Head of caudate nucleus (tissue), 42 donors: ENCODE measurements around the gene FAM107B.

Experiments used
- DNase-seq, 42 donors: peaks; one replicate each; pipeline versions ENCODE4 v3.0.0 to v3.0.0-alpha.2; 2020 to 2021; ENCODE audit warnings: mixed read lengths in 7 of 42
- intact Hi-C: fragments of 100-400 bp; cut with DNase I; formaldehyde crosslinking; loops from one replicate; pipeline ENCODE4 v1.15.0; 2022

FAM107B gene

GRCh38 chr10:14508725-14509124 lies 266.0 kb downstream of the FAM107B start:
- intact Hi-C loops: no loop called here

GRCh38 chr10:14507781-14508180 lies 266.9 kb downstream of the FAM107B start:
- intact Hi-C loops: no loop called here
- no peak for DNase-seq

More at GRCh38 chr10:14508725-14509124, 266.0 kb downstream of the FAM107B start:
- DNase-seq: no peak

- intact Hi-C loops: no loop called here
- no peak for DNase-seq
Observed at GRCh38 chr10:14507176-14507575, 267.5 kb downstream of the FAM107B start.

GRCh38 chr10:14502431-14502830 lies 272.3 kb downstream of the FAM107B start:
- intact Hi-C loops: no loop called here
- DNase-seq: no peak

GRCh38 chr10:14500172-14500765 lies 274.4 kb downstream of the FAM107B start:
- intact Hi-C loops: no loop called here
- no peak for DNase-seq

GRCh38 chr10:14499601-14499904 lies 275.1 kb downstream of the FAM107B start:
- intact Hi-C loops: loop anchor here (10.0 kb wide), 1 partner anchor 325 kb away; no protein-coding TSS in a partner anchor
- DNase-seq: no peak

GRCh38 chr10:14498326-14498725 lies 276.4 kb downstream of the FAM107B start:
- DNase-seq: no peak
- intact Hi-C loops: loop anchor here (10.0 kb wide), 1 partner anchor 326 kb away; no protein-coding TSS in a partner anchor

GRCh38 chr10:14491811-14492210 lies 282.9 kb downstream of the FAM107B start:
- intact Hi-C loops: loop anchor here (10.0 kb wide), 1 partner anchor 333 kb away; no protein-coding TSS in a partner anchor
- no peak for DNase-seq

- intact Hi-C loops: loop anchor here (10.0 kb wide), 1 partner anchor 335 kb away; no protein-coding TSS in a partner anchor
- DNase-seq: peak in 1 of 42 donors; percentile 22
Observed at GRCh38 chr10:14489522-14490177, 285.0 kb downstream of the FAM107B start.

- peak in 8 of 42 donors; percentile 19 to 64 (median 36) for DNase-seq
- intact Hi-C loops: no loop called here
Observed at GRCh38 chr10:14487488-14487883, 287.2 kb downstream of the FAM107B start.

GRCh38 chr10:14486777-14487487 lies 287.8 kb downstream of the FAM107B start:
- DNase-seq: peak in 11 of 42 donors; percentile 14 to 47 (median 26)
- intact Hi-C loops: no loop called here

- intact Hi-C loops: no loop called here
- DNase-seq: no peak
Observed at GRCh38 chr10:14485986-14486385, 288.7 kb downstream of the FAM107B start.

GRCh38 chr10:14483417-14483816 lies 291.3 kb downstream of the FAM107B start:
- DNase-seq: no peak
- intact Hi-C loops: no loop called here

GRCh38 chr10:14481752-14482151 lies 292.9 kb downstream of the FAM107B start:
- intact Hi-C loops: no loop called here
- DNase-seq: peak in 40 of 42 donors; percentile 18 to 93 (median 70)

- intact Hi-C loops: no loop called here
- DNase-seq: no peak
Observed at GRCh38 chr10:14481014-14481413, 293.7 kb downstream of the FAM107B start.

GRCh38 chr10:14478604-14479003 lies 296.1 kb downstream of the FAM107B start:
- intact Hi-C loops: loop anchor here (5.0 to 10.0 kb wide), 3 partner anchors 91 to 694 kb away; no protein-coding TSS in a partner anchor
- peak; percentile 66 to 93 (median 83) for DNase-seq

GRCh38 chr10:14478201-14478600 lies 296.5 kb downstream of the FAM107B start:
- DNase-seq: no peak
- intact Hi-C loops: loop anchor here (5.0 to 10.0 kb wide), 3 partner anchors 91 to 693 kb away; no protein-coding TSS in a partner anchor

- intact Hi-C loops: loop anchor here (5.0 to 10.0 kb wide), 3 partner anchors 90 to 693 kb away; no protein-coding TSS in a partner anchor
- no peak for DNase-seq
Observed at GRCh38 chr10:14477408-14477710, 297.3 kb downstream of the FAM107B start.

- no peak for DNase-seq
Observed at GRCh38 chr10:14476641-14477407, 297.9 kb downstream of the FAM107B start.

More at GRCh38 chr10:14476641-14477407, 297.9 kb downstream of the FAM107B start:
- intact Hi-C loops: loop anchor here (5.0 to 10.0 kb wide), 3 partner anchors 90 to 692 kb away; no protein-coding TSS in a partner anchor
